ENCODE data around the gene MTERF4.
A peak's percentile ranks its signal among the peaks of the same experiment; 100 is the strongest.

GRCh38 chr2:241066893-241067341, 35.2 kb downstream of the MTERF4 start:
- TF ChIP-seq IRX3 (CRISPR knock-in tag; IDR thresholded peaks at IDR 0.05; ENCODE audit: borderline replicate concordance, low read depth) (no peak), JUND (CRISPR knock-in tag; IDR thresholded peaks at IDR 0.05) (no peak), TEAD3 (CRISPR knock-in tag; optimal IDR thresholded peaks at IDR 0.05; ENCODE audit: borderline replicate concordance) (no peak), CTCF (CRISPR knock-in tag; IDR thresholded peaks at IDR 0.05) (peak; percentile 22; the same call in 1 of the 2 replicates), FOXK2 (IDR thresholded peaks at IDR 0.05) (no peak), SNAPC5 (CRISPR knock-in tag; IDR thresholded peaks at IDR 0.05; ENCODE audit: borderline replicate concordance) (no peak)
- TF ChIP-seq, protein P1, sequence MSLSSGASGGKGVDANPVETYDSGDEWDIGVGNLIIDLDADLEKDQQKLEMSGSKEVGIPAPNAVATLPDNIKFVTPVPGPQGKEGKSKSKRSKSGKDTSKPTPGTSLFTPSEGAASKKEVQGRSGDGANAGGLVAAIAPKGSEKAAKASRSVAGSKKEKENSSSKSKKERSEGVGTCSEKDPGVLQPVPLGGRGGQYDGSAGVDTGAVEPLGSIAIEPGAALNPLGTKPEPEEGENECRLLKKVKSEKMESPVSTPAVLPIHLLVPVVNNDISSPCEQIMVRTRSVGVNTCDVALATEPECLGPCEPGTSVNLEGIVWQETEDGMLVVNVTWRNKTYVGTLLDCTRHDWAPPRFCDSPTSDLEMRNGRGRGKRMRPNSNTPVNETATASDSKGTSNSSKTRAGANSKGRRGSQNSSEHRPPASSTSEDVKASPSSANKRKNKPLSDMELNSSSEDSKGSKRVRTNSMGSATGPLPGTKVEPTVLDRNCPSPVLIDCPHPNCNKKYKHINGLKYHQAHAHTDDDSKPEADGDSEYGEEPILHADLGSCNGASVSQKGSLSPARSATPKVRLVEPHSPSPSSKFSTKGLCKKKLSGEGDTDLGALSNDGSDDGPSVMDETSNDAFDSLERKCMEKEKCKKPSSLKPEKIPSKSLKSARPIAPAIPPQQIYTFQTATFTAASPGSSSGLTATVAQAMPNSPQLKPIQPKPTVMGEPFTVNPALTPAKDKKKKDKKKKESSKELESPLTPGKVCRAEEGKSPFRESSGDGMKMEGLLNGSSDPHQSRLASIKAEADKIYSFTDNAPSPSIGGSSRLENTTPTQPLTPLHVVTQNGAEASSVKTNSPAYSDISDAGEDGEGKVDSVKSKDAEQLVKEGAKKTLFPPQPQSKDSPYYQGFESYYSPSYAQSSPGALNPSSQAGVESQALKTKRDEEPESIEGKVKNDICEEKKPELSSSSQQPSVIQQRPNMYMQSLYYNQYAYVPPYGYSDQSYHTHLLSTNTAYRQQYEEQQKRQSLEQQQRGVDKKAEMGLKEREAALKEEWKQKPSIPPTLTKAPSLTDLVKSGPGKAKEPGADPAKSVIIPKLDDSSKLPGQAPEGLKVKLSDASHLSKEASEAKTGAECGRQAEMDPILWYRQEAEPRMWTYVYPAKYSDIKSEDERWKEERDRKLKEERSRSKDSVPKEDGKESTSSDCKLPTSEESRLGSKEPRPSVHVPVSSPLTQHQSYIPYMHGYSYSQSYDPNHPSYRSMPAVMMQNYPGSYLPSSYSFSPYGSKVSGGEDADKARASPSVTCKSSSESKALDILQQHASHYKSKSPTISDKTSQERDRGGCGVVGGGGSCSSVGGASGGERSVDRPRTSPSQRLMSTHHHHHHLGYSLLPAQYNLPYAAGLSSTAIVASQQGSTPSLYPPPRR (CRISPR knock-in tag; IDR thresholded peaks at IDR 0.05; ENCODE audit: borderline replicate concordance), result no peak
